Neuronal stem cell (in vitro differentiated cells): ENCODE measurements around the gene CWC15.
A peak's percentile ranks its signal among the peaks of the same experiment; 100 is the strongest.
"Not testable (repeated sequence)": the region's sequence is repeated elsewhere in the genome, so short reads cannot be mapped to it uniquely, and the experiment has no call there.

ENCODE experiments used
- DNase-seq: peaks from one replicate; pipeline ENCODE4 v3.0.0-alpha.2; 2013; ENCODE audit warnings: low spot score
- H2AFZ ChIP-seq: one replicate; pipeline ENCODE4 v1.6.1; 2013; ENCODE audit warnings: mild to moderate bottlenecking, low read length, inconsistent platforms
- H2AK5ac ChIP-seq: 2 replicates; pipeline ENCODE4 v1.6.1; 2013; ENCODE audit warnings: low read depth, mild to moderate bottlenecking, inconsistent platforms, low read length, moderate library complexity, mixed read lengths
- H2BK120ac ChIP-seq: 2 replicates; pipeline ENCODE4 v1.6.1; 2013; ENCODE audit warnings: low read depth, mild to moderate bottlenecking, inconsistent platforms, low read length, moderate library complexity, mixed read lengths
- H2BK12ac ChIP-seq: one replicate; pipeline ENCODE4 v1.6.1; 2013; ENCODE audit warnings: low read length, inconsistent platforms
- H2BK15ac ChIP-seq: 2 replicates; pipeline ENCODE4 v1.6.1; 2013; ENCODE audit warnings: mild to moderate bottlenecking, low read length, inconsistent platforms, mixed read lengths
- H2BK5ac ChIP-seq: one replicate; pipeline ENCODE4 v1.6.1; 2013; ENCODE audit warnings: inconsistent platforms, mild to moderate bottlenecking, low read length, moderate library complexity
- H3K14ac ChIP-seq: one replicate; pipeline ENCODE4 v1.6.1; 2013; ENCODE audit warnings: low read length, inconsistent platforms
- H3K18ac ChIP-seq: 2 replicates; pipeline ENCODE4 v1.6.1; 2013; ENCODE audit warnings: low read length, inconsistent platforms
- H3K23ac ChIP-seq: 2 replicates; pipeline ENCODE4 v1.6.1; 2013; ENCODE audit warnings: low read depth, mild to moderate bottlenecking, mixed read lengths, low read length, inconsistent platforms; ENCODE audit not compliant: poor library complexity
- H3K27ac ChIP-seq: replicated peaks from 3 replicates; pipeline ENCODE4 v1.5.1; 2013; ENCODE audit warnings: low read length, inconsistent platforms
- H3K27me3 ChIP-seq, 3 experiments: 2 replicates each; pipeline ENCODE4 v1.6.1; 2013; ENCODE audit warnings: low read length in 3 of 3, mild to moderate bottlenecking in 2 of 3, inconsistent platforms in 1 of 3, low read depth in 1 of 3, mixed read lengths in 1 of 3, moderate library complexity in 1 of 3; ENCODE audit not compliant: control insufficient read depth in 3 of 3, insufficient read depth in 3 of 3
- H3K36me3 ChIP-seq, 2 donors: replicated peaks in 1 of 2; 2 replicates each; pipeline ENCODE4 v1.6.1; 2013; ENCODE audit warnings: low read length in 2 of 2; ENCODE audit not compliant: control insufficient read depth in 2 of 2, insufficient read depth in 2 of 2
- H3K4ac ChIP-seq: 2 replicates; pipeline ENCODE4 v1.6.1; 2013; ENCODE audit warnings: inconsistent platforms, mild to moderate bottlenecking, low read length, moderate library complexity
- H3K4me1 ChIP-seq, 2 donors: 1 replicate in 1 of 2; 2 replicates in 1 of 2; pipeline ENCODE4 v1.6.1; 2013; ENCODE audit warnings: low read length in 2 of 2, low read depth in 1 of 2; ENCODE audit not compliant: control insufficient read depth in 2 of 2, insufficient read depth in 1 of 2
- H3K4me2 ChIP-seq: one replicate; pipeline ENCODE4 v1.6.1; 2013; ENCODE audit warnings: mild to moderate bottlenecking, low read length, inconsistent platforms; ENCODE audit not compliant: insufficient read depth, poor library complexity, severe bottlenecking
- H3K4me3 ChIP-seq, 2 donors: 2 replicates each; pipeline ENCODE4 v1.5.1; 2013; ENCODE audit warnings: low read length in 2 of 2, mild to moderate bottlenecking in 2 of 2, inconsistent platforms in 1 of 2, moderate library complexity in 1 of 2
- H3K79me1 ChIP-seq: one replicate; pipeline ENCODE4 v1.6.1; 2013; ENCODE audit warnings: low read depth, mild to moderate bottlenecking, inconsistent platforms, low read length, moderate library complexity
- H3K9ac ChIP-seq: one replicate; pipeline ENCODE4 v1.6.1; 2013; ENCODE audit warnings: mild to moderate bottlenecking, low read depth, low read length, inconsistent platforms; ENCODE audit not compliant: poor library complexity
- H3K9me3 ChIP-seq, 2 donors: replicated peaks in 1 of 2; 2 replicates each; pipeline versions ENCODE3 to v1.6.1; 2013; ENCODE audit warnings: low read length in 2 of 2, mild to moderate bottlenecking in 2 of 2, inconsistent platforms in 1 of 2, low read depth in 1 of 2, mixed read lengths in 1 of 2, moderate library complexity in 1 of 2; ENCODE audit not compliant: control insufficient read depth in 2 of 2, insufficient read depth in 1 of 2
- H4K8ac ChIP-seq: one replicate; pipeline ENCODE4 v1.6.1; 2013; ENCODE audit warnings: low read depth, mild to moderate bottlenecking, inconsistent platforms, low read length, moderate library complexity
- H4K91ac ChIP-seq: one replicate; pipeline ENCODE4 v1.6.1; 2013; ENCODE audit warnings: low read length, low read depth, mild to moderate bottlenecking, inconsistent platforms; ENCODE audit not compliant: poor library complexity
- WGBS, 2 donors: extraction: QIAGEN DNeasy Blood & Tissue Kit; methylation state at CpG; one replicate each; pipeline ENCODE4 v1.1.7; 2013; ENCODE audit warnings: missing lambda C conversion rate in 2 of 2, mixed read lengths in 1 of 2; ENCODE audit not compliant: insufficient read length in 2 of 2, insufficient replicate concordance in 1 of 2; ENCODE audit errors: extremely low coverage in 2 of 2; 5-methylcytosine and 5-hydroxymethylcytosine counted together

The CWC15 gene

DNA sequence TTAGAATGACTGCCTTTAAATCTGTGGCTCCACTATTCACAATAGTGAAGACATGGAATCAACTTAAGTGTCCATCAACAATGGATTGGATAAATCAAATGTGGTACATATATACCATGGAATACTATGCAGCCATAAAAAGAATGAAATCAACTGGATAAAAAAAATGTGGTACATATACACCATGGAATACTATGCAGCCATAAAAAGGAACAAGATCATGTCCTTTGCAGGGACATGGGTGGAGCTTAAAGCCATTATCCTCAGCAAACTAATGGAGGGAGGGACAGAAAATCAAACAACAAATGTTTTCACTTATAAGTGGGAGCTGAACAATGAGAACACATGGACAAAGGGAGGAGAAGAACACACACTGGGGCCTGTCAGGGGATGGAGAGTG lies 41.3 kb downstream of the CWC15 start:
- not testable (repeated sequence) for H3K4ac ChIP-seq, H2AK5ac ChIP-seq, H3K4me3 ChIP-seq, H2BK5ac ChIP-seq, H3K9ac ChIP-seq, H3K79me1 ChIP-seq, H3K27ac ChIP-seq, H3K4me2 ChIP-seq, H4K91ac ChIP-seq, H3K9me3 ChIP-seq, H3K18ac ChIP-seq, H3K23ac ChIP-seq, H2BK120ac ChIP-seq, H2BK12ac ChIP-seq, DNase-seq, H2BK15ac ChIP-seq, H3K14ac ChIP-seq, H3K36me3 ChIP-seq, H4K8ac ChIP-seq, H2AFZ ChIP-seq, H3K27me3 ChIP-seq
- peaks cover 10 to 17% of the 10 kb centered on the region in 2 donors for H3K4me1 ChIP-seq

DNA sequence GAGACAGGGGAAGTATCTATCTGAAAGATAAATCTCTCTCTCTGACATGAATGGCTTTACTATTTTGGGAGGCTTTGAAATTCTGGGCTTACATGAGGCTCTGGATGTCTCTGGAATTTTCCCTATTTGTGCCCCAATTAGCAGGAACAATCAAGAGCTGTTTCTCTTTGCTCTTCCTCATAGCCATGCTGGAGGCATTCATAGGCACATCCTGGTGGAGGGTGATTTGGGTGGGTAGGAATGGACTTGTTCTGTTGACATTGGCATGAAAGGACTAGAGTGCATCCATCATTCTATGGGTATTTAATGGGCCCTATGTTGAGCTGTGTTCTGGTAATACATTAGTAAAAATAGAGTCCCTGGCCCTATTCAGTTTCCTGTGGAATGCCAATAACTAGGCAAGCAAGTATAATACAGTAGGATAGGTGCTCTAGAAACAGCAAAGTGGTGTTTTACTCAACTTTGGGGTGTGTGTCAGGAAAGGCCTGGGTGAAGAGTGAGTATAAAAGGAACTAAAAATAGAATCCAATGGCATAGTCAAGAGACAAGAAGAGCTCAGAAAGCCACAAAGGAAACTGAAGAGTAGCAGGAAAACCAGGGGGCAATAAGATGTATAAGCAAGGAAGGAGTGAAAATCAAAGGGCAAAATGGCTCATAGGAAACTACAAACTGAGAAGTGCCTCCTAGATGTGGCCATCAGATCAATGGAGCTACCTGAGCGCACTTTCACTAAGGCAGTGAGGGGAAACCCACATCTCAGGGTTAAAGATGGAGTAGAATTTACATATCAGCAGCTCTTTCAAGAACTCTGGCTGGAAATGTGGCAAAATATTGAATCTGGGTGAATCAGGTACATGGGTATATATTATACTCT lies 45.0 kb downstream of the CWC15 start:
- Histone ChIP-seq H3K14ac (no peak overlapping the region), H3K4me3 (no peak overlapping the region), H2BK12ac (no peak overlapping the region), H2BK15ac (no peak overlapping the region), H3K27me3 (no peaks in the 10 kb centered on the region), H2BK5ac (no peak overlapping the region), H3K79me1 (no peaks in the 10 kb centered on the region), H3K9ac (no peak overlapping the region), H3K23ac (no peak overlapping the region), H2AFZ (no peak overlapping the region), H3K27ac (no peak overlapping the region), H3K18ac (no peak overlapping the region), H4K91ac (no peak overlapping the region), H3K36me3 (no peaks in the 10 kb centered on the region), H2AK5ac (no peak overlapping the region), H3K9me3 (no peaks in the 10 kb centered on the region), H3K4me2 (no peak overlapping the region), H3K4me1 (peaks cover 9 to 11% of the 10 kb centered on the region in 2 donors), H4K8ac (no peak overlapping the region), H3K4ac (no peak overlapping the region), H2BK120ac (no peak overlapping the region)
- WGBS, 2 donors: no CpG with 5 or more reads among the region's 1 CpG
- no peak for DNase-seq

DNA sequence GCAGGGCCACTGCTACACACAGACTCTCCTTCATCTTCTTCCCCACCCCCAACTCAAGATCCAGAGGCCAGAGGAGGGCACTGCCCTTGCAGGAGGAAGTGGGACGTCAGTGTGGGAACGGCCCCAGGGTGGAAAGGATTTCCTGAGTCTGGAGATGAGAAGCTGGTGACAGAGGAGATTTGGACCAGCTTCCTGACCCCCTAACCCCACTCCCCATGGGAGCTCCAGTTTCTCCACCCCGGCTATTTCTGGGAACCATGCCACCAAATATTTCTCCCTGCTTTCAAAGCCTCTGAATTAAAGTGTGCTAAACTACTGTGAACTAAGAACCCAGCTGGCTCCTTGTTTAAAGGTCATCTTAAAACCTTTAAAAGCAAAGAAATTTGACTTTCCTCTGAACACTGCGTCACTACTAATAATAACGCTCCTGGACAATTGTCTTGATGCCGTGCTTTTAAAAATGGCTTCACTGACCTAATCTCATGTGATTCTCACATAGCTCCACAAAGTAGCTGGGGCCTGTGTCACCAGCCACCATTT lies 46.6 kb downstream of the CWC15 start:
- no CpG with 5 or more reads among the region's 6 CpGs for WGBS, 2 donors
- peak overlapping the region; percentile 85 for H2AFZ ChIP-seq
- H3K27me3 ChIP-seq: no peaks in the 10 kb centered on the region
- no peak overlapping the region for H3K4ac ChIP-seq
- no peak overlapping the region for H3K4me3 ChIP-seq
- H3K9ac ChIP-seq: no peak overlapping the region
- no peak overlapping the region for H3K27ac ChIP-seq
- peak overlapping the region; percentile 61 for H3K18ac ChIP-seq
- H3K4me1 ChIP-seq: peaks cover 12 to 18% of the 10 kb centered on the region in 2 donors
- no peaks in the 10 kb centered on the region for H3K36me3 ChIP-seq
- no peak overlapping the region for H2BK15ac ChIP-seq
- no peak overlapping the region for H4K8ac ChIP-seq
- no peak overlapping the region for H3K4me2 ChIP-seq
- no peaks in the 10 kb centered on the region for H3K9me3 ChIP-seq
- no peak overlapping the region for H2BK12ac ChIP-seq
- no peak overlapping the region for H2BK5ac ChIP-seq
- no peak overlapping the region for H4K91ac ChIP-seq
- H3K23ac ChIP-seq: peak overlapping the region; percentile 17
- no peaks in the 10 kb centered on the region for H3K79me1 ChIP-seq
- no peak overlapping the region for H2BK120ac ChIP-seq
- no peak overlapping the region for H3K14ac ChIP-seq
- no peak for DNase-seq
- H2AK5ac ChIP-seq: no peak overlapping the region

DNA sequence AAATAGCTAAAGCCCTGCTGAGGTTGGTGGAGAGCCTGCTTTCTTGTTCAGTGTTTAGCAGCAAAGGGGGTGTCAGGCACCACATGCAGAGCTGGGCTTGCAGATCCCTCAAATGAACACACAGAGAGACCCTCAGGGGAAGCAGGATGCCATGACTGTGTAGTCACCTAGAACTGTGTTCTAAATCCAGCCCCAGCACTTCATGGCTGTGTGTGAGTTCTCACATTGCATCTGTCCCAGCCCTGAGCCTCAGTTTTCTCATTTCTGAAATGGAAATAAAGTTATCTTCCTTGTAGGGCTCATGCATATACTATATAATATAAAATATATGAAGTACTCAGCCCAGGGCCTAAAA lies 47.1 kb downstream of the CWC15 start:
- Histone ChIP-seq H4K91ac (no peak overlapping the region), H3K14ac (no peak overlapping the region), H3K36me3 (no peaks in the 10 kb centered on the region), H2BK12ac (no peak overlapping the region), H3K9me3 (no peaks in the 10 kb centered on the region), H2BK5ac (no peak overlapping the region), H4K8ac (no peak overlapping the region), H3K4ac (no peak overlapping the region), H3K4me1 (peaks cover 12 to 18% of the 10 kb centered on the region in 2 donors), H2BK120ac (no peak overlapping the region), H3K4me2 (no peak overlapping the region), H3K27ac (no peak overlapping the region), H2BK15ac (no peak overlapping the region), H2AK5ac (no peak overlapping the region), H3K18ac (no peak overlapping the region), H3K79me1 (no peaks in the 10 kb centered on the region), H3K4me3 (no peak overlapping the region), H3K23ac (no peak overlapping the region), H3K9ac (no peak overlapping the region), H3K27me3 (no peaks in the 10 kb centered on the region), H2AFZ (peak overlapping the region; percentile 85)
- DNase-seq: no peak
